Ishikawa (cell line): Measurements from ENCODE around the gene MEGF9.

Source experiments
- CEBPB ChIP-seq: IDR thresholded peaks from 2 replicates; pipeline ENCODE4 v1.6.1; 2012
- CREB1 ChIP-seq: IDR thresholded peaks from 2 replicates; pipeline ENCODE4 v1.6.1; 2012; ENCODE audit warnings: low read depth
- EGR1 ChIP-seq: IDR thresholded peaks from 2 replicates; pipeline ENCODE4 v1.6.1; 2012
- EP300 ChIP-seq: IDR thresholded peaks from 2 replicates; pipeline ENCODE4 v1.6.1; 2012; ENCODE audit warnings: borderline replicate concordance
- FOXM1 ChIP-seq: IDR thresholded peaks from 2 replicates; pipeline ENCODE4 v1.6.1; 2012; ENCODE audit warnings: low read depth, borderline replicate concordance
- MAX ChIP-seq: IDR thresholded peaks from 2 replicates; pipeline ENCODE4 v1.6.1; 2012
- NFIC ChIP-seq: IDR thresholded peaks from 2 replicates; pipeline ENCODE4 v1.6.1; 2012
- RAD21 ChIP-seq: IDR thresholded peaks from 2 replicates; pipeline ENCODE4 v1.6.1; 2012; ENCODE audit warnings: low read depth
- REST ChIP-seq: IDR thresholded peaks from 2 replicates; pipeline ENCODE4 v1.6.1; 2012; ENCODE audit warnings: low read depth, mild to moderate bottlenecking
- TAF1 ChIP-seq: IDR thresholded peaks from 2 replicates; pipeline ENCODE4 v1.6.1; 2012; ENCODE audit warnings: low read depth, mild to moderate bottlenecking
- TCF12 ChIP-seq: IDR thresholded peaks from 2 replicates; pipeline ENCODE4 v1.6.1; 2012; ENCODE audit warnings: low read depth
- TEAD4 ChIP-seq: IDR thresholded peaks from 2 replicates; pipeline ENCODE4 v1.6.1; 2012
- USF1 ChIP-seq: IDR thresholded peaks from 2 replicates; pipeline ENCODE4 v1.6.1; 2012
- YY1 ChIP-seq: IDR thresholded peaks from 2 replicates; pipeline ENCODE4 v1.6.1; 2012; ENCODE audit warnings: low read depth
- ZBTB7A ChIP-seq: IDR thresholded peaks from 2 replicates; pipeline ENCODE4 v1.6.1; 2012; ENCODE audit warnings: low read depth

MEGF9 gene

GRCh38 chr9:120714088-120714845 is at the start of gene MEGF9:
MEGF9 (minus strand) TSS chr9:120714470; CDS start chr9:120714358, 112 bp downstream.
- TF ChIP-seq EGR1 (no peak; the same call in 1 of the 2 replicates), FOXM1 (no peak), MAX (peak; percentile 53; the same call in 1 of the 2 replicates), TAF1 (0 out of 2 replicates have a peak, but pooled peaks have one; percentile 61), USF1 (peak; percentile 99), YY1 (0 out of 2 replicates have a peak, but pooled peaks have one; percentile 10), ZBTB7A (no peak), EP300 (peak; percentile 32; the same call in 1 of the 2 replicates), TEAD4 (no peak), REST (no peak)

GRCh38 chr9:120761006-120761405 is 46.7 kb upstream of the MEGF9 start:
- no peak for TF ChIP-seq TAF1
- no peak for TF ChIP-seq TEAD4
- no peak for TF ChIP-seq EGR1
- TF ChIP-seq NFIC: no peak

- TF ChIP-seq NFIC: no peak
- no peak for TF ChIP-seq FOXM1
- TF ChIP-seq TEAD4: no peak
- no peak for TF ChIP-seq EP300
- no peak for TF ChIP-seq RAD21
- no peak for TF ChIP-seq TAF1
- TF ChIP-seq REST: no peak
- no peak for TF ChIP-seq EGR1
- TF ChIP-seq CREB1: no peak
- no peak for TF ChIP-seq CEBPB
- TF ChIP-seq TCF12: no peak
- no peak for TF ChIP-seq USF1
- no peak for TF ChIP-seq MAX
Observed at GRCh38 chr9:120759755-120760400, 45.6 kb upstream of the MEGF9 start.

GRCh38 chr9:120758544-120758943 is 44.3 kb upstream of the MEGF9 start:
- TF ChIP-seq TEAD4 (no peak), MAX (no peak), FOXM1 (no peak), REST (no peak), YY1 (no peak), CREB1 (no peak), NFIC (no peak), CEBPB (no peak), TAF1 (no peak), RAD21 (no peak), USF1 (no peak), EGR1 (no peak)
